Breast epithelium (tissue), 3 donors: ENCODE data around the gene RASD2.

Experiments used
- CTCF ChIP-seq, 3 donors: fragments of 450-650 bp; IDR thresholded peaks; one replicate each; pipeline ENCODE4 v1.5.1; 2016 to 2017; ENCODE audit warnings: antibody characterized with exemption in 3 of 3, mild to moderate bottlenecking in 3 of 3, moderate library complexity in 3 of 3
- POLR2A ChIP-seq: fragments of 450-650 bp; IDR thresholded peaks from one replicate; pipeline ENCODE4 v1.6.1; 2016; ENCODE audit warnings: antibody characterized with exemption, mild to moderate bottlenecking, moderate library complexity

DNA sequence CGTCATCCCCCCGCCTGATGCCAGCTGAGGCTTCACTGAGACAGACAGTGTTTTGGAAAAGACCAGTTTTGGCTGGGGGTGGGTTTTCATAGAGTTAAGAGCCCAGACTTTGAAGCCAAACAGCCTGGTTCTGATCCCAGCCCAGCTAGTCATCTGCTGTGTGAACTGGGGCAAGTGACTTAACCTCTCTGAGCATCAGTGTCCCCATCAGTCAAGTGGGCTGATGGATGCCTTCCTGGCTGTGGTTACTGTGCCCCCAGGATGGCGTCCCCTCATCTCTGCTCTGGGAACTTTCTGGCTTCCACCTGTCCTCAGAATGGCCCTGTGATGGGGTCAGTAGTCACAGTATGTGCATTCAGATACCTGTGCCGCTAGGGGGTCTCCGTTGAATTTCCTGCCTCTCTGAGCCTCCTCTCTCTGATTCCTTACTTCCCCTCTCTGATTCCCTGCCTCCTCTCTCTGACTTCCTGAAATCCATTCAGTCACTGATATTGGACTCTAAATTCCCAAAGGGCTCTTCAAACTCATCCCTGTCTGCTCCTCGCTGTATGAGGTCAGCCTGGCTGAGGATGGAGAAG, 2.4 kb downstream of the RASD2 start:
- TF ChIP-seq CTCF (IDR thresholded peaks at IDR 0.05) (no peak), POLR2A (no peak)
